GM19395 (cell line): Measurements from ENCODE around the gene ADAM17.
"Not testable (repeated sequence)": the region's sequence is repeated elsewhere in the genome, so short reads cannot be mapped to it uniquely, and the experiment has no call there.

Experiments used
- ATAC-seq: cut with Tn5 transposase; IDR thresholded peaks from one replicate; pipeline ENCODE4 v1.9.1; 2021; ENCODE audit warnings: mild to moderate bottlenecking, moderate library complexity; ENCODE audit not compliant: unreplicated experiment

Gene ADAM17

DNA sequence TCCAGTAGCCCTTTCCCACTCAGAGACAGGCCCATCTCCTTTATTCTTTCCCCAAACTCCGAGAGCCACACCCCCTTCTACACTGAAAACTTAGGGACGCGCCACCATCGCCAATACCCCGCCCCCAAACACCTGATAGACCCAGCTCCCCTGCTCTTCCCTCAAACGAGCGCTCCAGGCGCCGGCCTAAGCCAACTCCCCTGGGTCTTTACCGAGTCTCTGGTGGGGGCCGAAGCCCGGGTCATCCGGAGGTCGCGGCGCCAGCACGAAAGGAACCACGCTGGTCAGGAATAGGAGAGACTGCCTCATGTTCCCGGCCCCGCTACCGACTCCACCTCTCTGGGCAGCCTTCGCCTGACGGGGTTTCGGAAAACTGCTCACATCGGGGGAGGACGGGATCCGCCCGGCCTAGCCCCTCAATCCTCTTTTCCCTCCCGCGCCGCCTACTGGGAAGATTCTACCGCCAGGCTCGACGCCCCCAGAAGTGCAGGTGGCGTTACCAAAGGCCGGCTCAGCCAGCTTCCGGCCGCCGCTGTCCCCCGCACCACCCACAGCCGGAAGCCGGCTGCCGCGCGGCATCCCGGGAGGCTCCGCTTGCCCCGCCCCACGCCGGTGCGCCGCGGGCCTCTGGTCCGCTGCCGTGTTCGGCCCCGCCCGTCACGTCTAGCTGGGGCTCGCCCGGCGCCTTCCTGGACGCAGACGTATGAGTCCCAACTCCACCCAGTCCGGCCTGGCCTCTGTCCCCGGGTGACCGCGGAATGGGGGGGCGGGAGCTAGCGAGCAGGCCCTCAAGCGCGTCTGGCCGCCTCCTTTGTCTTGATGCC is at the start of gene ADAM17:
ADAM17 (minus strand) TSS at position 534 of the 824 bp plus-strand sequence; CDS start at position 309, 225 bp downstream.
- peak; percentile 78 for ATAC-seq

- no peak for ATAC-seq
These were observed 46.8 kb upstream of the ADAM17 start for GRCh38 chr2:9602412-9602811.

GRCh38 chr2:9601397-9601796 is 45.8 kb upstream of the ADAM17 start:
- no peak for ATAC-seq

- ATAC-seq = no peak
These were observed 43.8 kb upstream of the ADAM17 start for GRCh38 chr2:9599430-9599829.

DNA sequence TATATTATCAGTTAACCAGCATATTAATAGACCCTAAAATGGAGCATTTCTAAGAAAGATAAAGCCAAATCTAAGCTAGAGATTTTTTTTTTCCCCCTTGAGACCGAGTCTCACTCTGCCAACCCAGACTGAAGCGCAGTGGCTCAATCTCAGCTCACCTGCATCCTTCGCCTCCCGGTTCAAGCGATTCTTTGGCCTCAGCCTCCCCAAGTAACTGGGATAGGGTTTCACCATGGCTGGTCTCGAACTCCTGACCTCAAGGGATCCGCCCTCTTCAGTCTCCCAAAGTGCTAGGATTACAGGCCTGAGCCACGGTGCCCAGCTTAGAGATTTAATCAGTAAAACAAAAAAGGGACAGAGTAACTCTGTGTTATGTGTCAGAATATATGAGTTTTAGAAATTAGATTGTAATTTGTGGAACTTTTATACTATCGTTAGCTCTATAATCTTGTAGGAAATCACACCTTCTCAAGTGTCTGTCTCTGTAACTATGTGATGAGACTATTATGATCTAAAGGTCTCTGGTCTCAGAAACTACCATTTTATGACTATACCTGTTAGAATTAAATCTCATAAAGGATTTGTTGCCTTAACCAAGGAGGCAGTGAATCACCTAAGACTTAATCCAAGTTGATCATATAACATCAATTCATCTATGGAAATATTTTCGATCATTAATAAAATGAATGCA is 41.1 kb upstream of the ADAM17 start:
- no peak for ATAC-seq

DNA sequence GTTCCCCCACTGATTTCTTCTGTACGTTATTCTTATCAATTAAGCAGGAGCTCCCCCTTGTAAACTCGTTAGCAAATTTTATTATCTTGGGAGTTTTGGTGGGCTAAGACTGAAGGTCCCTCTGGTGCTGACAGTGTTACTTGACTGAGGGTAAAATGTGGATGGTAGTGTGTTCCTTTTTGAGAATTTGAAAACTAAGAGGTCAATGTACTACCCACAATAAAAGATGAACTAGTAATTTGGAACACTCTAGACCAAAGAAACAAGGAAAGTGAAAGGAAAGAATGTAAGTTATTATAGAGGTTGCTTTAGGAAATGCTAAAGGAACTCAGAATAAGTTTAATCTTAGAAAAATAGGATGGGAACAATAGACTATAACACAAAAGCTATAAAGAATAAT is 40.1 kb upstream of the ADAM17 start:
- ATAC-seq = no peak

DNA sequence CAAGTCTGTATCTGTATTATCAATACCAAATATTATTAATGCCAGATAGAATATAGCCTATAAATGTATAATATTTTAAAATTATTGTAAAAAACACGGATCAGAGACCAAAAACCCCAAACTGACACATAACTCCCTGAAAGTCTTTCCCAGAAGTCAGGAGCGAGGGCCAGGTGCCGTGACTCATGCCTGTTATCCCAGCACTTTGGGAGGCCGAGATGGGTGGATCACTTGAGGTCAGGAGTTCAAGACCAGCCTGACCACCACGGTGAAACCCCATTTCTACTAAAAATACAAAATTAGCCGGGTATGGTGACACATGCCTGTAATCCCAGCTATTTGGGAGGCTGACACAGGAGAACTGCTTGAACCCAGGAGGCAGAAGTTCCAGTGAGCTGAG is 39.6 kb upstream of the ADAM17 start:
- ATAC-seq = not testable (repeated sequence)

- ATAC-seq = no peak
These were observed 38.9 kb upstream of the ADAM17 start for GRCh38 chr2:9594366-9595054.

DNA sequence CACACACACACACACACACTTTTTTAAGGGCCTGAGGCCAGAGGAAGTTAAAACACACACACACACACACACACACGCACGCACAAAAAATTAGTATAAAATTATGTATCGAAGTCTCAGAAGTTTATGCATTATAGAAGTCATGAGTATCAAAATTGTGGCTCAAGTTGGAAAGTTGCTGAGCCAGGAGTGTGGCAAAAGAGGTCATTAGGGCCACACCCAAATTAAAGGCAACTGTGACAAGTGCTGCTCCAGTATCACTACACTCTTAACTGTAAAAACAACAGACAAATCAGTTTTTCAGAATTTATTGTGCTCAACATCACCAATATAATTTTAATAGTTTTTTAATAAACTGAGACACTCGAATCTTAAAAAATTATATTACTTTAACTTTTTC is 38.3 kb upstream of the ADAM17 start:
- ATAC-seq = no peak

DNA sequence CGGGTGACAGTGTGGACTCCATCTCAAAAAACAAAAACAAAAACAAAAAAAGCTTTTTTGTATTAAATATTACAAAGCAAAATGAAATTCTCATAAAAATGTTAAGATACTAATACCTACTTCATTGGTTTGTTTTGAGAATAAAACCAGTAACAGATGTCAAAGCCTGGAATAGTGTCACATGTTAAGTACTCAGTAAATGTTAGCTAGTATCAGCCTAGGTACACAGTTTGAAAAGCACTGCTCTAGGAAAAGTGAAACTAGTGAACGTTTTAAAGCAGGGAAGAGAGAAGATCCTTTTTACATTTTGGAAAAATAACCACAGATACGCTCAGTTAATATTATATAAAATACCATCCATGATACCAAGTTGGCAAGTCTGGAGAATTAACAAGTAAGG is 37.1 kb upstream of the ADAM17 start:
- ATAC-seq = no peak

- no peak for ATAC-seq
These were observed 35.0 kb upstream of the ADAM17 start for GRCh38 chr2:9590641-9591040.

- no peak for ATAC-seq
These were observed 30.8 kb upstream of the ADAM17 start for GRCh38 chr2:9586465-9586864.

GRCh38 chr2:9585486-9585885 is 29.9 kb upstream of the ADAM17 start:
- no peak for ATAC-seq

GRCh38 chr2:9584902-9585301 is 29.3 kb upstream of the ADAM17 start:
- not testable (repeated sequence) for ATAC-seq

- no peak for ATAC-seq
These were observed 27.0 kb upstream of the ADAM17 start for GRCh38 chr2:9582624-9583023.

GRCh38 chr2:9578467-9579235 is 23.0 kb upstream of the ADAM17 start:
- no peak for ATAC-seq

GRCh38 chr2:9574331-9574730 is 18.7 kb upstream of the ADAM17 start:
- no peak for ATAC-seq

DNA sequence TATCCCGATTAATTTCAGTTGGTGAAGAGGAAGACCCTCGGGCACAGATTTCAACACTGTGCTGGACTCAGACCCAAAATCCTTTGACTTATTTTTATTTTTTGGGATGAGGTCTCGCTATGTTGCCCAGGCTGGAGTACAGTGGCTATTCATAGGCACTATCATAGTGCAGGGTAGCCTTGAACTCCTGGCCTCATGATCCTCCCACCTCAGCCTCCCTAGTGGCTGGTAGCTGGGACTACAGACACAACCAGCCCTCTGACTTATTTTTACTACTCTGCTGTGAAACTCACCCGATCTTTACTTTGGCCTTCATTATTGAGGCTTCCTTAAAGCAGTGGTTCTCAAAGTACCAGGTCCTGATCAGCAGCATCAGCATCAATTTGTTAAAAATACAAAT is 18.2 kb upstream of the ADAM17 start:
- no peak for ATAC-seq

GRCh38 chr2:9573013-9573720 is 17.5 kb upstream of the ADAM17 start:
- ATAC-seq = no peak
